HepG2 (cell line): Measurements from ENCODE around the gene NET1. TPM values are rescaled to one million over a fixed set of nuclear protein-coding genes. Genes with fewer than 3 reads are reported as not detected.
A peak's percentile ranks its signal among the peaks of the same experiment; 100 is the strongest.

ENCODE experiments used
- ATF7 ChIP-seq, 2 experiments: fragments of 450-650 bp in 1 of 2; sonication (generic) in 1 of 2; formaldehyde crosslinking in 1 of 2; IDR thresholded peaks; 2 replicates each; pipeline versions ENCODE4 v1.4.0 to v1.6.1; 2016 to 2020; ENCODE audit warnings: antibody characterized with exemption in 1 of 2, mild to moderate bottlenecking in 1 of 2, missing genetic modification reagents in 1 of 2
- BORCS8-MEF2B ChIP-seq: sonication (generic); formaldehyde crosslinking; IDR thresholded peaks from 2 replicates; pipeline ENCODE4 v1.8.0; 2022; ENCODE audit warnings: mild to moderate bottlenecking, missing genetic modification reagents
- FUBP1 ChIP-seq: sonication (generic); formaldehyde crosslinking; IDR thresholded peaks from 2 replicates; pipeline ENCODE4 v1.5.1; 2020; ENCODE audit warnings: missing genetic modification reagents, mild to moderate bottlenecking, borderline replicate concordance
- HOXA7 ChIP-seq: sonication (generic); formaldehyde crosslinking; IDR thresholded peaks from 2 replicates; pipeline ENCODE4 v1.8.1; 2022; ENCODE audit warnings: mild to moderate bottlenecking, missing genetic modification reagents, moderate library complexity
- KDM2A ChIP-seq: sonication (generic); formaldehyde crosslinking; IDR thresholded peaks from 2 replicates; pipeline ENCODE4 v1.4.0; 2020; ENCODE audit warnings: low read depth, missing genetic modification reagents, borderline replicate concordance
- KLF6 ChIP-seq: IDR thresholded peaks from 2 replicates; pipeline ENCODE4 v1.8.0; 2016; ENCODE audit warnings: missing biosample characterization, missing genetic modification reagents
- KMT2B ChIP-seq: IDR thresholded peaks from 2 replicates; pipeline ENCODE4 v1.6.1; 2016; ENCODE audit warnings: missing genetic modification reagents, missing compliant biosample characterization
- MAX ChIP-seq: IDR thresholded peaks from 2 replicates; pipeline ENCODE4 v1.6.1; 2012; ENCODE audit warnings: inconsistent platforms
- MTF2 ChIP-seq: sonication (generic); formaldehyde crosslinking; IDR thresholded peaks from 2 replicates; pipeline ENCODE4 v1.5.0; 2020; ENCODE audit warnings: missing genetic modification reagents, borderline replicate concordance
- NR2F6 ChIP-seq, 2 experiments: IDR thresholded peaks; 2 replicates each; pipeline ENCODE4 v1.6.1; 2016; ENCODE audit warnings: antibody characterized with exemption in 1 of 2, mild to moderate bottlenecking in 1 of 2
- PCBP1 ChIP-seq: fragments of 200-400 bp; formaldehyde crosslinking; IDR thresholded peaks from 2 replicates; pipeline ENCODE4 v1.6.1; 2017; ENCODE audit warnings: mild to moderate bottlenecking, low read depth, low read length, borderline replicate concordance
- PHF8 ChIP-seq: sonication (generic); formaldehyde crosslinking; IDR thresholded peaks from 2 replicates; pipeline ENCODE4 v1.5.0; 2020; ENCODE audit warnings: missing genetic modification reagents
- RBM39 ChIP-seq: fragments of 200-400 bp; formaldehyde crosslinking; IDR thresholded peaks from one replicate; pipeline ENCODE4 v1.6.1; 2018; ENCODE audit warnings: antibody characterized with exemption, mild to moderate bottlenecking, low read depth, low read length; ENCODE audit not compliant: poor library complexity, severe bottlenecking
- SAP130 ChIP-seq: IDR thresholded peaks from 2 replicates; pipeline ENCODE4 v1.6.1; 2016; ENCODE audit warnings: low read depth
- ZBTB1 ChIP-seq: sonication (generic); formaldehyde crosslinking; IDR thresholded peaks from 2 replicates; pipeline ENCODE4 v1.4.0; 2020; ENCODE audit warnings: missing genetic modification reagents, borderline replicate concordance
- ZBTB7A ChIP-seq: sonication (generic); formaldehyde crosslinking; IDR thresholded peaks from 2 replicates; pipeline ENCODE4 v1.8.0; 2022; ENCODE audit warnings: mild to moderate bottlenecking, missing genetic modification reagents
- ZBTB7B ChIP-seq: sonication (generic); formaldehyde crosslinking; IDR thresholded peaks from 2 replicates; pipeline ENCODE4 v1.4.0; 2020; ENCODE audit warnings: missing genetic modification reagents
- ZFP82 ChIP-seq: sonication (generic); formaldehyde crosslinking; IDR thresholded peaks from 2 replicates; pipeline ENCODE4 v1.5.1; 2020; ENCODE audit warnings: mild to moderate bottlenecking, missing genetic modification reagents, borderline replicate concordance
- ZMAT3 ChIP-seq: sonication (generic); formaldehyde crosslinking; conservative IDR thresholded peaks from 2 replicates; pipeline ENCODE4 v1.7.0; 2021; ENCODE audit warnings: missing genetic modification reagents
- ZNF256 ChIP-seq: sonication (generic); formaldehyde crosslinking; conservative IDR thresholded peaks from 2 replicates; pipeline ENCODE4 v1.4.0; 2020; ENCODE audit warnings: missing genetic modification reagents
- ZNF275 ChIP-seq: sonication (generic); formaldehyde crosslinking; IDR thresholded peaks from 2 replicates; pipeline ENCODE4 v1.8.0; 2022; ENCODE audit warnings: missing genetic modification reagents, mild to moderate bottlenecking, inconsistent platforms, borderline replicate concordance
- ZNF292 ChIP-seq: sonication (generic); formaldehyde crosslinking; IDR thresholded peaks from 2 replicates; pipeline ENCODE4 v1.8.1; 2022; ENCODE audit warnings: mild to moderate bottlenecking, low read depth, missing genetic modification reagents, borderline replicate concordance
- ZNF350 ChIP-seq: sonication (generic); formaldehyde crosslinking; IDR thresholded peaks from 2 replicates; pipeline ENCODE4 v1.4.0; 2020; ENCODE audit warnings: mild to moderate bottlenecking, low read depth, missing genetic modification reagents, borderline replicate concordance
- ZNF503 ChIP-seq: sonication (generic); formaldehyde crosslinking; IDR thresholded peaks from 2 replicates; pipeline ENCODE4 v1.4.0; 2020; ENCODE audit warnings: missing genetic modification reagents
- ZNF7 ChIP-seq: IDR thresholded peaks from 2 replicates; pipeline ENCODE4 v1.6.1; 2016; ENCODE audit warnings: missing biosample characterization, missing genetic modification reagents
- polyA plus RNA-seq, 8 experiments: library from polyadenylated mRNA; depleted of rRNA in 3 of 8; stranded (reverse) in 7 of 8; unstranded in 1 of 8; fragments of >200 nt; fragmentation: Illumina TruSeq in 4 of 8; extraction: Trizol in 4 of 8; gene quantifications; 2 replicates each; pipeline versions ENCODE4 v1.2.1 to v1.2.3, GENCODE V29; 2011 to 2016; ENCODE audit warnings: low read depth in 4 of 8, missing spikeins in 1 of 8, mixed read lengths in 1 of 8; ENCODE audit not compliant: insufficient read depth in 1 of 8
- total RNA-seq, 5 experiments: library from RNA; depleted of rRNA; stranded (reverse); fragments of >200 nt; fragmentation: Illumina TruSeq; extraction: Trizol; gene quantifications; 2 replicates each; pipeline ENCODE4 v1.2.3, GENCODE V29; 2016; ENCODE audit warnings: low read depth in 1 of 5

Gene NET1
- total and polyA plus RNA-seq, 2 of the 13 experiments (the other 11 are each of a cell fraction or from before 2014, with no cell fraction given), result 48.1 to 65.8 TPM

GRCh38 chr10:5466451-5467206, 54.3 kb downstream of the NET1 start (continued):
- TF ChIP-seq ZNF292 (CRISPR knock-in tag) (no peak; the same call in 1 of the 2 replicates), ZMAT3 (0 out of 2 replicates have a peak, but pooled peaks have one; percentile 53), BORCS8-MEF2B (no peak), ZBTB7A (CRISPR knock-in tag) (0 out of 2 replicates have a peak, but pooled peaks have one; percentile 56), RBM39 (no peak), ZBTB1 (CRISPR knock-in tag) (no peak), ZNF256 (no peak), ATF7 (IDR thresholded peaks at IDR 0.05) (no peak), ATF7 (CRISPR knock-in tag; IDR thresholded peaks at IDR 0.05) (0 out of 2 replicates have a peak, but pooled peaks have one; percentile 24), HOXA7 (CRISPR knock-in tag) (no peak), FUBP1 (CRISPR knock-in tag) (no peak), SAP130 (0 out of 2 replicates have a peak, but pooled peaks have one; percentile 15), MTF2 (CRISPR knock-in tag) (no peak), ZBTB7B (CRISPR knock-in tag) (no peak), KLF6 (CRISPR knock-in tag) (0 out of 2 replicates have a peak, but pooled peaks have one; percentile 19), PCBP1 (no peak), MAX (peak; percentile 44), KDM2A (CRISPR knock-in tag) (peak; percentile 42; the same call in 1 of the 2 replicates), ZFP82 (no peak), ZNF7 (no peak), ZNF503 (CRISPR knock-in tag) (no peak), ZNF350 (CRISPR knock-in tag) (no peak), KMT2B (CRISPR knock-in tag) (no peak), ZNF275 (no peak), PHF8 (CRISPR knock-in tag) (0 out of 2 replicates have a peak, but pooled peaks have one; percentile 9), NR2F6 (IDR thresholded peaks at IDR 0.05) (no peak), NR2F6 (CRISPR knock-in tag; IDR thresholded peaks at IDR 0.05) (no peak)
